Natural killer cell (primary cell): ENCODE measurements around the gene SLC13A5. TPM values are rescaled to one million over a fixed set of nuclear protein-coding genes. Genes with fewer than 3 reads are reported as not detected.
A peak's percentile ranks its signal among the peaks of the same experiment; 100 is the strongest.

ENCODE experiments used
- ATAC-seq, 3 donors: fragments of 150-1000 bp in 2 of 3; fragments of 200-7000 bp in 1 of 3; cut with Tn5 transposase; 1 replicate in 1 of 3; 2 replicates in 2 of 3; pipeline ENCODE4 v1.10.0; 2021; ENCODE audit warnings: mild to moderate bottlenecking in 2 of 3, moderate library complexity in 2 of 3
- DNase-seq, 2 donors: peaks; one replicate each; pipeline versions ENCODE4 v3.0.0 to v3.0.0-alpha.2; 2013 to 2021; ENCODE audit warnings: mixed read lengths in 1 of 2
- H3K27ac ChIP-seq: one replicate; pipeline ENCODE4 v1.5.1; 2013; ENCODE audit warnings: mild to moderate bottlenecking, low read length
- H3K27me3 ChIP-seq: one replicate; pipeline ENCODE4 v1.6.1; 2013; ENCODE audit warnings: low read length; ENCODE audit not compliant: control insufficient read depth, insufficient read depth
- H3K36me3 ChIP-seq: one replicate; pipeline ENCODE4 v1.6.1; 2013; ENCODE audit warnings: low read length; ENCODE audit not compliant: control insufficient read depth, insufficient read depth
- H3K4me1 ChIP-seq: one replicate; pipeline ENCODE4 v1.6.1; 2013; ENCODE audit warnings: low read length; ENCODE audit not compliant: control insufficient read depth, insufficient read depth
- H3K4me3 ChIP-seq: one replicate; pipeline ENCODE4 v1.5.1; 2013; ENCODE audit warnings: low read length
- H3K9me3 ChIP-seq: one replicate; pipeline ENCODE4 v1.6.1; 2013; ENCODE audit warnings: low read length; ENCODE audit not compliant: control insufficient read depth, insufficient read depth
- H3K27ac Mint-ChIP-seq, 2 donors: one replicate each; pipeline ENCODE4 v1.8.0; 2022; ENCODE audit warnings: mild to moderate bottlenecking in 2 of 2, mixed read lengths in 2 of 2, moderate library complexity in 1 of 2
- H3K27me3 Mint-ChIP-seq, 2 donors: one replicate each; pipeline ENCODE4 v1.8.0; 2022; ENCODE audit warnings: low read depth in 2 of 2, mixed read lengths in 2 of 2
- H3K36me3 Mint-ChIP-seq: one replicate; pipeline ENCODE4 v1.8.0; 2022; ENCODE audit warnings: mixed read lengths
- H3K4me1 Mint-ChIP-seq, 2 donors: one replicate each; pipeline ENCODE4 v1.8.0; 2022; ENCODE audit warnings: mixed read lengths in 2 of 2
- H3K4me3 Mint-ChIP-seq: one replicate; pipeline ENCODE4 v1.8.0; 2022; ENCODE audit warnings: mild to moderate bottlenecking, moderate library complexity, mixed read lengths
- H3K9me3 Mint-ChIP-seq, 2 donors: one replicate each; pipeline ENCODE4 v1.8.0; 2022; ENCODE audit warnings: mixed read lengths in 2 of 2
- CTCF ChIP-seq: fragments of 200-600 bp; IDR thresholded peaks from one replicate; pipeline ENCODE4 v1.8.0; 2022; ENCODE audit warnings: antibody characterized with exemption
- WGBS: methylation state at CpG from one replicate; pipeline ENCODE4 v1.1.7; 2013; ENCODE audit warnings: missing lambda C conversion rate; ENCODE audit not compliant: insufficient coverage; 5-methylcytosine and 5-hydroxymethylcytosine counted together
- intact Hi-C: fragments of 100-400 bp; cut with micrococcal nuclease; formaldehyde crosslinking; loops from one replicate; pipeline ENCODE4 v1.14.2; 2022
- total RNA-seq, 4 donors: library from RNA; stranded (reverse); fragments of 120-200 nt in 1 of 4; gene quantifications; one replicate each; pipeline versions ENCODE4 v1.2.3 to v1.2.4, GENCODE V29; 2013 to 2022

SLC13A5 gene
- total RNA-seq, 3 donors from 2014 or later (not counting 1 experiment from before 2014, with no cell fraction given): not detected

GRCh38 chr17:6756425-6757031 lies 43.4 kb upstream of the SLC13A5 start:
- ATAC-seq (no peak), DNase-seq (peak in 1 of 2 donors; percentile 29)
- Histone ChIP-seq H3K9me3 (no peaks in the 10 kb centered on the region), H3K4me1 (peaks cover 62% of the 10 kb centered on the region), H3K27me3 (no peaks in the 10 kb centered on the region), H3K4me3 (peak overlapping the region; percentile 60), H3K27ac (peak overlapping the region; percentile 85), H3K36me3 (peaks cover 32% of the 10 kb centered on the region)
- Mint-ChIP-seq H3K4me3 (peak overlapping the region; percentile 99), H3K27me3 (no peaks in the 10 kb centered on the region), H3K9me3 (no peaks in the 10 kb centered on the region), H3K36me3 (peaks cover 4% of the 10 kb centered on the region), H3K27ac (peak overlapping the region; percentile 91 to 97), H3K4me1 (peaks cover 62 to 69% of the 10 kb centered on the region in 2 donors)
- TF ChIP-seq CTCF: no peak
- 8% methylated on average over 10 of the region's 13 CpGs for WGBS
- intact Hi-C loops: loop anchor here (10.0 kb wide), 1 partner anchor 258 kb away; the partner anchor contains the start of gene RNASEK

GRCh38 chr17:6755731-6756184 lies 42.6 kb upstream of the SLC13A5 start, which contains the start of gene XAF1:
TSS of gene XAF1 (plus strand) at chr17:6756046. CDS start at chr17:6756079, 33 bp downstream.
- ATAC-seq (peak; percentile 71 to 84 (median 71)), DNase-seq (peak; percentile 44 to 77)
- 3% methylated on average over 14 of the region's 14 CpGs for WGBS
- H3K36me3 ChIP-seq: peaks cover 27% of the 10 kb centered on the region
- H3K4me3 ChIP-seq: peak within 1 kb of the TSS; percentile 60
- Mint-ChIP-seq H3K36me3 (no peaks in the 10 kb centered on the region), H3K9me3 (no peaks in the 10 kb centered on the region), H3K4me3 (peak within 1 kb of the TSS; percentile 99), H3K4me1 (peaks cover 60 to 69% of the 10 kb centered on the region in 2 donors), H3K27me3 (no peaks in the 10 kb centered on the region), H3K27ac (peak within 1 kb of the TSS; percentile 91 to 97)
- intact Hi-C loops: loop anchor here (10.0 kb wide), 1 partner anchor 259 kb away; the partner anchor contains the start of gene RNASEK
- no peak for TF ChIP-seq CTCF
- H3K9me3 ChIP-seq: no peaks in the 10 kb centered on the region
- peak within 1 kb of the TSS; percentile 85 for H3K27ac ChIP-seq
- peaks cover 62% of the 10 kb centered on the region for H3K4me1 ChIP-seq
- H3K27me3 ChIP-seq: no peaks in the 10 kb centered on the region

GRCh38 chr17:6755281-6755680 lies 42.1 kb upstream of the SLC13A5 start:
- Mint-ChIP-seq H3K9me3 (no peaks in the 10 kb centered on the region), H3K27me3 (no peaks in the 10 kb centered on the region), H3K4me1 (peaks cover 60 to 69% of the 10 kb centered on the region in 2 donors), H3K27ac (peak overlapping the region; percentile 91 to 97), H3K4me3 (peak overlapping the region; percentile 99), H3K36me3 (no peaks in the 10 kb centered on the region)
- Histone ChIP-seq H3K27me3 (no peaks in the 10 kb centered on the region), H3K27ac (peak overlapping the region; percentile 85), H3K36me3 (peaks cover 23% of the 10 kb centered on the region), H3K9me3 (no peaks in the 10 kb centered on the region), H3K4me1 (peaks cover 62% of the 10 kb centered on the region), H3K4me3 (peak overlapping the region; percentile 60)
- ATAC-seq: no peak
- DNase-seq: no peak
- TF ChIP-seq CTCF: no peak
- 90% methylated on average over 5 of the region's 5 CpGs for WGBS
- intact Hi-C loops: loop anchor here (10.0 kb wide), 1 partner anchor 260 kb away; the partner anchor contains the start of gene RNASEK
